ENCODE results near the gene LRSAM1.

The LRSAM1 gene

DNA sequence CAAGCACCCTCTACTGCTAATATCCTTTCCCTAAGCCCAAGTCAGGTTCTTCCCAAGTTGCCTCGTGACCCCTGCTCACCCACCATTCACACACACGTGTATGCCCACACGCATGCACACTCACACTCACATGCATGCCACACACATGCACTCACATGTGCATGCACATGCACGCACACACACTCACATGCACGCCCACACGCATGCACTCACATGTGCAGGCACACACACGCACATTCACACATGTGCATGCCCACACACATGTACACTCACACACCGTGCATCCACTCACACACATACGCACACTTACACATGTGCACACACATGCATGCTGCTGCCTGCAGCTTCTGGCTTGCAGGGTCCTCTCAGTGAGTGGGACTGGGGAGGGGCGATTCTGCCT, 97.9 kb downstream of the LRSAM1 start:
- H3K27me3 Mint-ChIP-seq: no peaks in the 10 kb centered on the region
- H3K4me1 Mint-ChIP-seq (ENCODE audit: low read depth in 2 of 2): peaks cover 13 to 20% of the 10 kb centered on the region in 2 donors
- no peak for ATAC-seq (replicated peaks)
- no peaks in the 10 kb centered on the region for H3K9me3 Mint-ChIP-seq
- H3K36me3 Mint-ChIP-seq (ENCODE audit: insufficient read depth): no peaks in the 10 kb centered on the region
- no peak overlapping the region for H3K27ac Mint-ChIP-seq
- no peak for DNase-seq
- H3K4me3 Mint-ChIP-seq: no peak overlapping the region

DNA sequence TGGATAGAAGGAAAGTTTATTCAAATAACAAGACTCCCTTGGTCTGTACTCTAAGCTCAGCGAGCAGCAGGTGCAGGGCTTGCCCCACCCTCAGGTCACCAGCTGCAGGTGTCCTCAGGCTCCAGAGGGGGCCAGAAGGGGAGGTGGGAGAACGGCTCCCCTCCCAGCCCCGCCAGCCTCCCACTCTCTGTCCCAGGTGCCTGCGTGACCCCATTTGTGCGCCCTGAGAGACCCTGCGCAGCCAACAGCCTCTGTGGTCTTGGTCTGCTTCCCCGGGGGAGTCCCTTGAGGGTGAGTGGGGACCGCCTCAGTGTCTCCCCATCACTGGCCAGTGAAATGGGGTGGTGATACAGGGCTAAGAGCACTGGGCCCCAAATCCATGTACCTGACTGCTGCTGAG, 98.4 kb downstream of the LRSAM1 start:
- no peak overlapping the region for H3K4me3 Mint-ChIP-seq
- DNase-seq (no peak), ATAC-seq (replicated peaks) (no peak)
- H3K4me1 Mint-ChIP-seq (ENCODE audit: low read depth in 2 of 2): peaks cover 15 to 21% of the 10 kb centered on the region in 2 donors
- H3K9me3 Mint-ChIP-seq: no peaks in the 10 kb centered on the region
- H3K27me3 Mint-ChIP-seq: no peaks in the 10 kb centered on the region
- no peak overlapping the region for H3K27ac Mint-ChIP-seq
- H3K36me3 Mint-ChIP-seq (ENCODE audit: insufficient read depth): no peaks in the 10 kb centered on the region

DNA sequence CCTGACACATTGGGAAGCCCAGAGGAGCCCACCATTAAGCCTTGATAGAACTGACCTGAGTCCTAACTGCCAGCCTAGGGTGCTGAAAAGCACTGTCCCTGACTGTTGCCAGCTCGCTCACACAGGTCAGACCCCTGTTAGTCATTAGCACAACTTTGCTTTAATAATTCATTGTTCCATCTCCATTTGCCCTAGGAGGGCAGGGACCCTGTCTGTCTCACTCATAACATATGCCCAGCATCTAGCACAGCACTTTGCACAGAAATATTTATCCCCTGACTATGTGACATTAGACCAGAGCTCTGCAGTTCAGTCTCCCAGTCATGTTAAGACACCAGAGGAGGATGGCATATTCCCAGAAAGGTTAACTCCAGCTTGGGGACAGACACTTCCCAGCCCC, 99.0 kb downstream of the LRSAM1 start:
- Mint-ChIP-seq H3K4me1 (ENCODE audit: low read depth in 2 of 2) (peaks cover 19 to 23% of the 10 kb centered on the region in 2 donors), H3K4me3 (no peak overlapping the region), H3K27ac (peak overlapping the region in 1 of 2 donors; percentile 57), H3K27me3 (no peaks in the 10 kb centered on the region), H3K9me3 (no peaks in the 10 kb centered on the region), H3K36me3 (ENCODE audit: insufficient read depth) (no peaks in the 10 kb centered on the region)
- DNase-seq (no peak), ATAC-seq (replicated peaks) (no peak)

DNA sequence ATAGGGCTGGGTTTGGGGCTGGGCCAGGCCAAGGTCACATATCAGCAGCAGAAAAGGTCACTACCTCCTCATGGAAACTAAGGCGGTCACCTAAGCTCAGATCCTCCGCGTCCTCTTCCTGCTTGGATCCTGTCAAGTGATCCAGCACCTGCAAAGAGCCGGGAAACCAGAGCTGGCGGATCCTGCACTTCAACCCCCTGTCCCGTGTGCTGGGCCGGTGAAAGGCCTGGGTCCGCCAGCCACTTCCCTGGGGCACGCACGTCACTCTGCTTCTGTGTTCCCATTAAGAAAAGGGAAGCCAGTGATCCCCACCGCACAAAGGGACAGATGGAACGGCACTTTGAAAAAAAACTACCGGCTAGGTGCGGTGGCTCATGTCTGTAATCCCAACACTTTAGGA, 99.4 kb downstream of the LRSAM1 start:
- Mint-ChIP-seq H3K36me3 (ENCODE audit: insufficient read depth) (no peaks in the 10 kb centered on the region), H3K27ac (peak overlapping the region in 1 of 2 donors; percentile 57), H3K4me3 (no peak overlapping the region), H3K4me1 (ENCODE audit: low read depth in 2 of 2) (peaks cover 23 to 27% of the 10 kb centered on the region in 2 donors), H3K9me3 (no peaks in the 10 kb centered on the region), H3K27me3 (no peaks in the 10 kb centered on the region)
- DNase-seq (no peak), ATAC-seq (replicated peaks) (no peak)

Data from effector memory CD8-positive, alpha-beta T cell (primary cell).